Measurements from ENCODE around the gene HBB.
"Not testable (repeated sequence)": the region's sequence is repeated elsewhere in the genome, so short reads cannot be mapped to it uniquely, and the experiment has no call there.

HBB gene

DNA sequence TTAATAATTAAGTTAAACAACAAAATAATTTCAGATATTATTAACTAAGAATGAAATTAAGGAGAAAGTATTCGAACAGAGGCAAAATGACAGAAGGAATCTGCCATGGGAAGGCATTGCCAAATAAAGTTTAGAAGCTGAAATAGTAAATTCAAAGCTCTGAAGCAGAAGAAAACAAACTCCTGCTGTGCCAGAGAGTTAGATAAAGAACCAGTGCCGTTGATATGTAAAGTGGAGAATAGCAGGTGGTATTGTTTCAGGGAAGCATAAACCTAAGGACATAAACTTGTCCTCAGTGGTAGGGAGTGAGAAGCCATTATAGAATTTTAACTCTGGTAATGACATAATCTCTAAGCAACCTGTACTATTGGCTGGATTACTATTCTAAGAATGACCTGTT is 30.4 kb upstream of the HBB start:
- DNase-seq (ENCODE audit: insufficient read length, low spot score) (no peak), FAIRE-seq (no peak)
- TF ChIP-seq POU2F2 (IDR thresholded peaks at IDR 0.05; ENCODE audit: low read depth, low read length) (no peak), SPI1 (IDR thresholded peaks at IDR 0.05; ENCODE audit: low read depth, low read length) (no peak), PAX5 (IDR thresholded peaks at IDR 0.05; ENCODE audit: insufficient read depth, low read length, severe bottlenecking) (no peak), TAF1 (IDR thresholded peaks at IDR 0.05; ENCODE audit: low read depth, low read length) (no peak), POLR2AphosphoS5 (IDR thresholded peaks at IDR 0.05; ENCODE audit: low read depth, low read length) (no peak), POLR2A (IDR thresholded peaks at IDR 0.05; ENCODE audit: low read depth, low read length) (no peak)

DNA sequence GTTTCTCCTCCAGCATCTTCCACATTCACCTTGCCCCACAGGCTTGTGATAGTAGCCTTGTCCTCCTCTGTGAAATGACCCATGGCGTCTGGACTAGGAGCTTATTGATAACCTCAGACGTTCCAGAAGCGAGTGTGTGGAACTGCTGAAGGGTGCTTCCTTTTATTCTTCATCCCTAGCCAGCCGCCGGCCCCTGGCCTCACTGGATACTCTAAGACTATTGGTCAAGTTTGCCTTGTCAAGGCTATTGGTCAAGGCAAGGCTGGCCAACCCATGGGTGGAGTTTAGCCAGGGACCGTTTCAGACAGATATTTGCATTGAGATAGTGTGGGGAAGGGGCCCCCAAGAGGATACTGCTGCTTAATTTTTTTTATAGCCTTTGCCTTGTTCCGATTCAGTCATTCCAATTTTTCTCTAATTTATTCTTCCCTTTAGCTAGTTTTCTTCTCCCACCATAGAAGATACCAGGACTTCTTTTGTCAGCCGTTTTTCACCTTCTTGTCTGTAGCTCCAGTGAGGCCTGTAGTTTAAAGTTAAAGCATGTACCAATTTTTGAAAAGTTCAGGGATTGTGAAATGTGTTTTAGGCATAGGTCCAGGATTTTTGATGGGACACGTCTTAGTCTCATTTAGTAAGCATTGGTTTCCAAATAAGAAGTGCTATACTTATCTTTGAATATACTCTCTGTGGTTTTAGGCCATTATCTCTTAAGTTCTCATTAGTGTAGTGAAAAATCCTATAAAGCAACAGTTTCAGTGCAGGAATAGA is 28.0 kb upstream of the HBB start, which contains the start of gene HBG2:
HBG2 (minus strand) TSS at position 136 of the 768 bp plus-strand sequence; CDS start at position 83, 53 bp downstream.
- not testable (repeated sequence) for DNase-seq (ENCODE audit: insufficient read length, low spot score); FAIRE-seq

DNA sequence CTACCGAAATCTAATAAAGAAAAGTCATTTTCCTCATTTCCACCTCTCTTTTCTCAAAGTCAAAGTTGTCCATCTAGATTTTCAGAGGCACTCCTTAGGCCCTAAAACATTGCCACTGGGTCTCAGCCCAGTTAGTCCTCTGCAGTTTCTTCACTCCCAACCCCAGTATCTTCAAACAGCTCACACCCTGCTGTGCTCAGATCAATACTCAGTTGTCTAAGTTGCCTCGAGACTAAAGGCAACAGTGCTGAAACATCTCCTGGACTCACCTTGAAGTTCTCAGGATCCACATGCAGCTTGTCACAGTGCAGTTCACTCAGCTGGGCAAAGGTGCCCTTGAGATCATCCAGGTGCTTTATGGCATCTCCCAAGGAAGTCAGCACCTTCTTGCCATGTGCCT is 27.2 kb upstream of the HBB start:
- DNase-seq (ENCODE audit: insufficient read length, low spot score); FAIRE-seq: not testable (repeated sequence)

DNA sequence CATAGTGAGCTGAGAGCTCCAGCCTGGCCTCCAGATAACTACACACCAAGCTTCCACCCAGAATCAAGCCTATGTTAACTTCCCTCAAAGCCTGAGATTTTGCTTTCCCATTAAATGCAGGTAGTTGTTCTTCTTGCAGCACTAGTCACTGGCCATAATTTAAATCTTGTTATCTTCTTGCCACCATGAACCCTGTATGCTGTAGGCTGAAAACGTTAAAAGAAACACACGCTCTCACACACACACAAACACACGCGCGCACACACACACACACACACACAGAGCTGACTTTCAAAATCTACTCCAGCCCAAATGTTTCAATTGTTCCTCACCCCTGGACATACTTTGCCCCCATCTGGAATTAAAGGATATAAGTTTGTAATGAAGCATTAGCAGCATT is 26.6 kb upstream of the HBB start:
- not testable (repeated sequence) for DNase-seq (ENCODE audit: insufficient read length, low spot score); FAIRE-seq

DNA sequence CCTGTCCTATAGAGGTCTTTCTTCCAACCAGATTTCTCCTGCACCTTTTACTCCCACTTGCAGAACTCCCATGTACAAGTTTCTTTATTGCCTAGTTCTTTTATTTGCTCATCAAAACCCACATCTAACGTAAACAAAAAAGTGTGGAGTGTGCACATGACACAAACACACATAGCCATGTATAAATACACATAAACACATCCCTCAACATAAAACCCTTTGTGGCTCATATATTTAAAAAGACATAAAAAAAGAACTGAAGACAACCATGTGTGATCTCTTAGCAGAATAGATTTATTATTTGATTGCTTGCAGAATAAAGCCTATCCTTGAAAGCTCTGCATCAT is 26.0 kb upstream of the HBB start:
- TF ChIP-seq SPI1 (IDR thresholded peaks at IDR 0.05; ENCODE audit: low read depth, low read length) = no peak
- TF ChIP-seq POU2F2 (IDR thresholded peaks at IDR 0.05; ENCODE audit: low read depth, low read length) = no peak
- TF ChIP-seq PAX5 (IDR thresholded peaks at IDR 0.05; ENCODE audit: insufficient read depth, low read length, severe bottlenecking) = no peak
- no peak for TF ChIP-seq TAF1 (IDR thresholded peaks at IDR 0.05; ENCODE audit: low read depth, low read length)
- TF ChIP-seq POLR2A (IDR thresholded peaks at IDR 0.05; ENCODE audit: low read depth, low read length) = no peak
- TF ChIP-seq POLR2AphosphoS5 (IDR thresholded peaks at IDR 0.05; ENCODE audit: low read depth, low read length) = no peak
- DNase-seq (ENCODE audit: insufficient read length, low spot score) (no peak), FAIRE-seq (no peak)

DNA sequence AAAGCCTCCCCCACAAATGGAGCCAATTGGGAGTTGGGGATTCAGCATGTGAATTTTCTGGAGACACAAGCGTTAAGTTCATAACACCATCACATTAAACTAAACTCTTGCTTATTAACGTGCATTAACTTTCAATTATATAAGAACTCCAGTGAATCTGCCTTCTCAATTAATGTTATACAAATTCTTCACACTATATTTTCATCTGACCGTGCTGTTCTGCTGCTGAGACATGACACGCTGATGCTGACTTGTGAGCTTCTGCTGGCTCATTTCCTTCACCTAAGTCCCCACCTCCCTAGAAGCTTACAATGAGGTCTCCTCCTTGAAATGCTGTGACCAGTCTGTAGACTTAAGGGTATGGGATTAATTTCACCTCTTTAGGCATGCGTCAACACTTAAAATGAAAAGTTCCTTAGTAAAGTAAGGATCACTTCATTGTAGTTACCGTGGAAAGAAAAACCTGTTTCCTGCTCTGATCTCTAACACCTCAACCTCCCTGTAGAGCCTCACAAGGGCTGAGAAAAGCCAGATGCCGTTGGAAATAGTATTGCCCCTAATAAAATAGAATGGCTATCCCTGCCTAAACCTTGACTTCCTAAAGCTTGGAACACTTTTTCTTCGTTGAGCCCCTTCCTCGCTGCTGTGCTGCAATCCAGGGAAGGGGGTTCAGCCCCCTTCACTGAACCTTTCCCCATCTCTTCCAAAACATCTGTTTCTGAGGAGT is 25.5 kb upstream of the HBB start:
- DNase-seq (ENCODE audit: insufficient read length, low spot score) (no peak), FAIRE-seq (no peak)
- TF ChIP-seq POLR2AphosphoS5 (IDR thresholded peaks at IDR 0.05; ENCODE audit: low read depth, low read length) (no peak), TAF1 (IDR thresholded peaks at IDR 0.05; ENCODE audit: low read depth, low read length) (no peak), POLR2A (IDR thresholded peaks at IDR 0.05; ENCODE audit: low read depth, low read length) (no peak), POU2F2 (IDR thresholded peaks at IDR 0.05; ENCODE audit: low read depth, low read length) (no peak), PAX5 (IDR thresholded peaks at IDR 0.05; ENCODE audit: insufficient read depth, low read length, severe bottlenecking) (no peak), SPI1 (IDR thresholded peaks at IDR 0.05; ENCODE audit: low read depth, low read length) (no peak)

DNA sequence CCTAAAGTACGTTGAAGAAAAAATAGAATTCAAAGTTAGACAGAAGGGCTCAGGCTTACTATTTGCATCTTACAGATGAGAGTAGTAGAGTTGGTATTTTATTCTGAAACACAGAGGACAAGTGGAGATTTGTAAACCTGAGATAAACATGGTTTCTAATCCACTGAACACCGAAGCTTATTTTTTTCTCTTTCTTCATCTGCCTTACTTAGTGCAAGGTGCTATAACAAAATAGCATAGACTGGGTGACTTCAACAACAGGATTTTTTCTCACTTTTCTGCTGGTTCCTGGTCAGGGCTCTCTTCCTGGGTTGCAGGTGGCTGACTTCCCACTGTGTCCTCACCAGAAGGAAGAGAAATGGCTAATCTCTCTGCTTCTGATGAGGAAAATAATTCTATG is 24.9 kb upstream of the HBB start:
- FAIRE-seq (no peak), DNase-seq (ENCODE audit: insufficient read length, low spot score) (no peak)
- TF ChIP-seq SPI1 (IDR thresholded peaks at IDR 0.05; ENCODE audit: low read depth, low read length) (no peak), PAX5 (IDR thresholded peaks at IDR 0.05; ENCODE audit: insufficient read depth, low read length, severe bottlenecking) (no peak), TAF1 (IDR thresholded peaks at IDR 0.05; ENCODE audit: low read depth, low read length) (no peak), POLR2A (IDR thresholded peaks at IDR 0.05; ENCODE audit: low read depth, low read length) (no peak), POU2F2 (IDR thresholded peaks at IDR 0.05; ENCODE audit: low read depth, low read length) (no peak), POLR2AphosphoS5 (IDR thresholded peaks at IDR 0.05; ENCODE audit: low read depth, low read length) (no peak)

DNA sequence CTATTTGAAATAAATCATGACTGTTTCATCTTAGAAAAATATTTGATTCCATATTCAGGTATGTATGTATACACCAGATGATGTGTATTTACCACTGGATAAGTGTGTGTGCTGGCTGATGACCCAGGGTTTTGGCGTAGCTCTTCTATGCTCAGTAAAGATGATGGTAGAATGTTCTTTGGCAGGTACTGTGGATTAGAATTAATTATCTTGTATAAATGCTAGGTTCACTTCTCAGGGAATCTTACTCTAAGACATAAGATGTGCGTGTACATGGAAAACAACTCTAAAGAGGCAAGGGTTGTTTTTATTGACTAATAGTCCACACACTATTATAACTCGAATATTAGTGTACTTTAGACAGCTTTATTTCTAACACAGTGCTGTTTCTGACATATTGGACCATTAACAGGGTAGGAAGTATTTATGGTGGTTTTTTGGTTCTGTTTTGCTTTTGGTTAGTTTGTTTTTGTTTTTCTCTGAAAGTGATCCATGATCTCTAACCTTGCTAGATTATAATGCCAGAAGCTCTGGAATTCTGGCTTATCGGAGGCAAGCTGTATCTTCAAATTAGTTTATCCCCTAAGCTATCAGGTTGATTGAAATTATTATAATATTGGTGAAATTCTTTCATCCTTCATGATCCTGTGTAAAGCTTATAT is 23.8 kb upstream of the HBB start:
- no peak for FAIRE-seq
- no peak for TF ChIP-seq POU2F2 (IDR thresholded peaks at IDR 0.05; ENCODE audit: low read depth, low read length)
- TF ChIP-seq POLR2AphosphoS5 (IDR thresholded peaks at IDR 0.05; ENCODE audit: low read depth, low read length) = no peak
- TF ChIP-seq SPI1 (IDR thresholded peaks at IDR 0.05; ENCODE audit: low read depth, low read length) = no peak
- TF ChIP-seq TAF1 (IDR thresholded peaks at IDR 0.05; ENCODE audit: low read depth, low read length) = no peak
- no peak for TF ChIP-seq PAX5 (IDR thresholded peaks at IDR 0.05; ENCODE audit: insufficient read depth, low read length, severe bottlenecking)
- TF ChIP-seq POLR2A (IDR thresholded peaks at IDR 0.05; ENCODE audit: low read depth, low read length) = no peak
- no peak for DNase-seq (ENCODE audit: insufficient read length, low spot score)

DNA sequence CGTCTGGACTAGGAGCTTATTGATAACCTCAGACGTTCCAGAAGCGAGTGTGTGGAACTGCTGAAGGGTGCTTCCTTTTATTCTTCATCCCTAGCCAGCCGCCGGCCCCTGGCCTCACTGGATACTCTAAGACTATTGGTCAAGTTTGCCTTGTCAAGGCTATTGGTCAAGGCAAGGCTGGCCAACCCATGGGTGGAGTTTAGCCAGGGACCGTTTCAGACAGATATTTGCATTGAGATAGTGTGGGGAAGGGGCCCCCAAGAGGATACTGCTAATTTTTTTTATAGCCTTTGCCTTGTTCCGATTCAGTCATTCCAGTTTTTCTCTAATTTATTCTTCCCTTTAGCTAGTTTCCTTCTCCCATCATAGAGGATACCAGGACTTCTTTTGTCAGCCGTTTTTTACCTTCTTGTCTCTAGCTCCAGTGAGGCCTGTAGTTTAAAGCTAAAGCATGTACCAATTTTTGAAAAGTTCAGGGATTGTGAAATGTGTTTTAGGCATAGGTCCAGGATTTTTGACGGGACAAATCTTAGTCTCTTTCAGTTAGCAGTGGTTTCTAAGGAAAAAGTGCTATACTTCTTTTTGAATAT is 23.0 kb upstream of the HBB start, which contains the start of gene HBG1:
HBG1 (minus strand) TSS at position 51 of the 590 bp plus-strand sequence. CDS start 53 bp downstream, outside the sequence.
- not testable (repeated sequence) for FAIRE-seq; DNase-seq (ENCODE audit: insufficient read length, low spot score)

DNA sequence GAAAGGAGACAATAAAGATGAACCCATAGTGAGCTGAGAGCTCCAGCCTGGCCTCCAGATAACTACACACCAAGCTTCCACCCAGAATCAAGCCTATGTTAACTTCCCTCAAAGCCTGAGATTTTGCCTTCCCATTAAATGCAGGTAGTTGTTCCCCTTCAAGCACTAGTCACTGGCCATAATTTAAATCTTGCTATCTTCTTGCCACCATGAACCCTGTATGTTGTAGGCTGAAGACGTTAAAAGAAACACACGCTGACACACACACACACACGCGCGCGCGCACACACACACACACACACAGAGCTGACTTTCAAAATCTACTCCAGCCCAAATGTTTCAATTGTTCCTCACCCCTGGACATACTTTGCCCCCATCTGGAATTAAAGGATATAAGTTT is 21.6 kb upstream of the HBB start:
- DNase-seq (ENCODE audit: insufficient read length, low spot score); FAIRE-seq: not testable (repeated sequence)
